Stimulated activated CD8-positive, alpha-beta memory T cell treated with anti-CD3 and anti-CD28 coated beads, Interleukin-12 subunit alpha, Interleukin-12 subunit beta, amount 100 ng/mL, for 24 hours (primary cell): ENCODE measurements around the gene PSAP.

ENCODE experiments used
- DNase-seq: peaks from one replicate; pipeline ENCODE4 v3.0.0-alpha.2; 2020; ENCODE audit errors: extremely low read depth

The PSAP gene

DNA sequence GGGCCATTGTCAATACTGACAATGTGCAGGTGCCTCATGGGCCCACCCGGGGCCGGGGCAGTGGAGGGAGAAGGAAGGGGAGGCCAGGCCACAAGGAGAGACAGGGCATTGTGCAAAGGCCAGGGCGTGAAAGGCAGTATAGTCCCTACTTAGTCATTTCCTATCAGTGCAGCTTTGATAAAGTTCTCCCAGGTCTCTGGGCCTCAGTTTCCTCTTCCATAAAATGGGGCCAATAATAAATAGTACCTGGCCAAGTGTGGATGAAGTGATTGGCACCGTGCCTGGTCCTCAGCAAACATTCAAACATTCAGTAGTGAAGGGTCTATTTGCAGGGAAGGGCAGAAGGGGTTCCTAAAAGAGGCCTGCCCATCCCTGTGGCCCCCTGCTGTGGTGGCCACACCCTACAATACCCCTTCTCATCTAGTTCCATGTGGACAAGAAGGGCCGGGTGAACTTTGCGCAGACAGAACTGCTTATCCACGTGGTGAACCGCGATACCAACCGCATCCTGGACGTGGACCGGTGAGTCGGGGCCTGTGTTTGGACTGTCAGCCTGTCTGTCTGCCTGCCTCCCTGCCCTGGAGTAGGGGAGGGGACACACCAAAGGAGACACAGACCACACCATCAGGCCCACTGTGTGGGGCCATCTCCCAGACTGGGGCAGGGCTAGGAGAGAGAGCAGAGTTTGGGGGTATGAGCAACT is 40.9 kb downstream of the PSAP start:
- DNase-seq = no peak

DNA sequence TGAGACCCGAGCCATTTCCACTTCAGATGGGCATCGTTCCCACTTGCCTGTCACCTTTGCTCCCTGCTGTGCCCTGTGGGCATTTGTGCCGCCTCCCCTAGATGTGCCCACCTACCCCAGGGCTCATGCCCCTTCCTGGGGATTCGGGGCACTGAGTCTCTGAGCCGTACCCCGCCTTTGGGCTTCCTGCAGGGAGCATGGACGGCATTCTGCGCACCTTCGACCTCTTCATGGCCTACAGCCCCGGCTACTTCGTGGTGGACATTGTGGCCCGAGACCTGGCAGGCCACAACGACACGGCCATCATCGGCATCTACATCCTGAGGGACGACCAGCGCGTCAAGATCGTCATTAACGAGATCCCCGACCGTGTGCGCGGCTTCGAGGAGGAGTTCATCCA is 41.4 kb downstream of the PSAP start:
- no peak for DNase-seq

DNA sequence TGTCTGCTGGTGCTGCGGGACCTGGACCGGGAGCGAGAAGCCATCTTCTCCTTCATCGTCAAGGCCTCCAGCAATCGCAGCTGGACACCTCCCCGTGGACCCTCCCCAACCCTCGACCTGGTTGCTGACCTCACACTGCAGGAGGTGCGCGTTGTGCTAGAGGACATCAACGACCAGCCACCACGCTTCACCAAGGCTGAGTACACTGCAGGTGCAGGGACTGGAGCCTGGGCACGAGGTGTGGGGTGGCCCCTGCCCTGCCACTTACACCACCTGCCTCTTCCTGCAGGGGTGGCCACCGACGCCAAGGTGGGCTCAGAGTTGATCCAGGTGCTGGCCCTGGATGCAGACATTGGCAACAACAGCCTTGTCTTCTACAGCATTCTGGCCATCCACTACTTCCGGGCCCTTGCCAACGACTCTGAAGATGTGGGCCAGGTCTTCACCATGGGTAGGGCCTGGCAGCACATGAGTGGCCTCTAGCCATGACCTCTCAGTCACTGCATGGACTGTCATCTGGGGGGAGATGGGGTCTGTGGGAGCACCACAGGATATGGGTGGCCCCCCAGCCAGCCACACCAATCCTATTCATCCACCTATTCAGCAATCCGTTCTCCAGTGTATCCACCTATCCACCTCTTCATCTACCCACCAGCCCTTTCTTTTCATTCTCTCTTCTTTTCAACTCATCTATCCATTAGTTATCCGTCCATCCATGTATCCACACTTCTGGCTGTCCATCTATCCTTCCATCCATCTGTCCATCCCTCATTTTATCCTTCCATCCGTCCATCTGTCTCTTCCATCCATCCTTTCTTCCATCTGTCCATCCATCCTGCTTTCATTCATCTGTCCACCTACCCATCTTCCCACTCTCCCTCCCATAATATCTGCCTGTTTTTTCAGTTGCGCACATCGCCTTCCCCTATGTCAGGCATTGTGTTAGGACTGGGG is 43.2 kb downstream of the PSAP start:
- DNase-seq = no peak

DNA sequence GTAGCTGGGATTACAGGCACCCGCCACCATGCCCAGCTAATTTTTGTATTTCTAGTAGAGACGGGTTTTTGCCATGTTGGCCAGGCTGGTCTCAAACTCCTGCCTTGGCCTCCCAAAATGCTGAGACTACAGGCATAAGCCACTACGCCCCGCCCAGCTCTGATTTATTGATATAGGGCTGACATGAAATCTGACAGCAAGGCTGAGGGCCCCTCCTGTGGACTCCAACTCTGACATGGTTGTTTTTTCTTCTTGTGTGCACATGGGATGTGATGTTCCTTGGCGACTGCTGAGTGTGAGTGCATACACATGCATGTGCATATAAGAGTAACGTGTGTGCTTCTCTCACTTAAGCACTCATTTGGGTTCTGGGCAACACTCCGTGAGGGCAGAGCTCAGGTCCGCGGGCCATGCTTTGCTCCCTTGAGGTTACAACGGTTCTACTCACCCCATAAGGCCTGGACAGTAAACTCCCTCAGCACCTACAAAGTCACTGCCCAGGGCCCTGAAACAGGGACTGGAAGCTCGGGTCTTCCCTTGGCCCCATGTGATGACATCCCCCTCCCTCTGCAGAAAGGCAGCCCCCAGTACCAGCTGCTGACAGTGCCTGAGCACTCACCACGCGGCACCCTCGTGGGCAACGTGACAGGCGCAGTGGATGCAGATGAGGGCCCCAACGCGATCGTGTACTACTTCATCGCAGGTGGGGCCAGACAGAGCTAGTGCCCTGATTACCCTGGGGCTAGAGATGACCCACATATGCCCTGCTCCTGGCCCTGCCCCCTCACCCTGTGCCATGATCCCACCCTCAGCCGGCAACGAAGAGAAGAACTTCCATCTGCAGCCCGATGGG is 44.1 kb downstream of the PSAP start:
- no peak for DNase-seq

DNA sequence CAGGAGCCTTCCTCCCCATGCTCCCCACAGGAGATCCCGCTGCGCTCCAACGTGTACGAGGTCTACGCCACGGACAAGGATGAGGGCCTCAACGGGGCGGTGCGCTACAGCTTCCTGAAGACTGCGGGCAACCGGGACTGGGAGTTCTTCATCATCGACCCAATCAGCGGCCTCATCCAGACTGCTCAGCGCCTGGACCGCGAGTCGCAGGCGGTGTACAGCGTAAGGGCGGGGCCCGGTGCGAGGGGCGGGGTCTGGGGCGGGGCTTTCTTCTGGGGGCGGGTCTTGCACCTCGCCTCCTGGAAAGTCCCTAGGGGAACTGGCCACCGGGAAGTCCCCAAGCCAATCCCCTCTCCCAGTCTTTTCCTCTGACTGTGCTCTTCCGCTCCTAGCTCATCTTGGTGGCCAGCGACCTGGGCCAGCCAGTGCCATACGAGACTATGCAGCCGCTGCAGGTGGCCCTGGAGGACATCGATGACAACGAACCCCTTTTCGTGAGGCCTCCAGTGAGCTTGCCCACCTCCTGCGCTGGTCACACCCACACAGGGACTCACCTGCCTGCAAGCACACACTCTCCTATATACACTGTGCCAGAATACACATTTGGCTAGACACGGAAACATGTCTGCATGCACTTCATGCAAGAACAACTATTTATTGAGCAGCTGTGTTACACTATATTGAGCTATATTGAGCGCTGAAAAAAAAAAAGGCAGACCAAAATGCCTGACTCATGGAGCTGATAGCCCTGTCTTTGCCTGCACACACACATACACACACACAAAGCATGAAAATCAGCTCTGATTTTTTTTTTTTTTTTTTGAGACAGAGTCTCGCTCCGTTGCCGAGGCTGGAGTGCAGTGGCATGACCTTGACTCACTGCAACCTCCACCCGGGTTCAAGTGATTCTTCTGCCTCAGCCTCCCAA is 45.0 kb downstream of the PSAP start:
- DNase-seq = no peak

DNA sequence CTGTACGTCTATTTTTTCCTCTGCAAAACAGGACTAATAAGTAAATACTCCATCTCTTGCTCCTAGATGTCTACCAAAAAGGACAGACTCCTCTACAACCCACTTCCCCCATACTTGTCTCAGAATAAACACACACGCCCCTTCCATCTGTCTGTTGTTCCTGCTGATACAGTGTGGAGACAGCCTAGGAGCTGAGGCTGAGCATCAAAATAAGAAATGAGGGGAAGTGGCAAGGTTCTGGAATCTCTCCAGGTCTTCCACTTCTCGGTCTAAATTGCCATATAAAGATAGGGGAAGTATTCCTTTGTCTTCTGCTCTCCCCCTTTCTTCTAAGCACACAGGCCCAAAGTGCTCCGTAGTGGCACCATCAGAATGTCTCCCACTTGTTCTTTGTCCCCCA is 47.0 kb downstream of the PSAP start:
- DNase-seq = no peak

DNA sequence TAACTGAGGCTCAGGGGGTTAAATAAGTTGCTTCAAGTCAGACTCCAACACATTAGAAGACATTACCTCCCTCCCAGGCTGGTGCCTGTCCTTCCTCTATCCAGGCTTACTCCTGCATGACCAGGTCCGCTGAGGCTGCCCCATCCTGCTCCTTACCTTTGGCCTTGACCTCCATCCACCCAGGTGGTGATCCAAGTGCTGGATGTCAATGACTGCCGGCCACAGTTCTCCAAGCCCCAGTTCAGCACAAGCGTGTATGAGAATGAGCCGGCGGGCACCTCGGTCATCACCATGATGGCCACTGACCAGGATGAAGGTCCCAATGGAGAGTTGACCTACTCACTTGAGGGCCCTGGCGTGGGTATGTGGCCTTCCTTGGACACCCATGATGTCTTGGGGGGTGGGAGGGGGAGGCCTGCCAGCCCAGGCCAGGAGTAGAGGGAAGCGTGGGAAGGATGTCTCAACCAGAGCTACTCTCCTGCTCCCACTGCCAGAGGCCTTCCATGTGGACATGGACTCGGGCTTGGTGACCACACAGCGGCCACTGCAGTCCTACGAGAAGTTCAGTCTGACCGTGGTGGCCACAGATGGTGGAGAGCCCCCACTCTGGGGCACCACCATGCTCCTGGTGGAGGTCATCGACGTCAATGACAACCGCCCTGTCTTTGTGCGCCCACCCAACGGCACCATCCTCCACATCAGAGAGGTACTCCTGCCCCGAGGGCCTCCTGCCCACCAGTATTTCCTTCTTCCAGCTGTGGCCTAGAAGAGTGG is 48.1 kb downstream of the PSAP start:
- no peak for DNase-seq

DNA sequence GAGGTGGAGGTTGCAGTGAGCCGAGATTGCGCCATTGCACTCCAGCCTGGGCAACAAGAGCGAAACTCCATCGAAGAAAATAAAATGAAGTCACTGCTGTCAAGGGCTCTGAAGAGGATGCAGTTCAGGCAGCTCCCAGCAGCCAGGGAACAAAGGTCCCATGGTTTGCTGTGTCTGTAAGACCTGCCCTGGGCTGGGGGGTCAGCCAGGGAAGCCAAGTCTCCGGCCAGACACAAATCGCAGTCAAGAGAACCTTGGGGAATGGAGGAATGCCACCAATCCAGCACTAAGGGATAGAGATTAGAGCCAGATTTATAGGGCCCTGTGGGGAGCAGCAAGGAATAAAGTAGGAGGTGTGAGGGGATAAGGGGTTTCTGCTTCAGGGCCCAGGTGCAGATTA is 48.8 kb downstream of the PSAP start:
- no peak for DNase-seq

DNA sequence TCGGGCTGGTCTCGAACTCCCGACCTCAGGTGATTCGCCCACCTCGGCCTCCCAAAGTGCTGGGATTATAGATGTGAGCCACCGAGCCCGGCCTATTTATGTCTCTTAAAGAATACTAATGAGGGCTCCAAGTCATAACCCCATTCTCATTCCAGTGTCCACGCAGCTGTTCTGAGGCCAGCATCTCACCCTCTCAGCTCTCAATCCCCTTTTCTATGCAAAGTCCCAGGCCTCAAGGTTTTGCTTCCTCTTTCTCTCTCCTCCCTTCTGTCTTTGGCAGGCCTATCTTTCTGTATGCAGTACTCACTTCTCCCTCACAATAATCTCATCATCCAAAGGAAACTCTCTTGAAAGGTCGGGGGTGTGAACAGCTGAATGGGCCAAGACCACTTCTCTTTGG is 49.7 kb downstream of the PSAP start:
- no peak for DNase-seq

DNA sequence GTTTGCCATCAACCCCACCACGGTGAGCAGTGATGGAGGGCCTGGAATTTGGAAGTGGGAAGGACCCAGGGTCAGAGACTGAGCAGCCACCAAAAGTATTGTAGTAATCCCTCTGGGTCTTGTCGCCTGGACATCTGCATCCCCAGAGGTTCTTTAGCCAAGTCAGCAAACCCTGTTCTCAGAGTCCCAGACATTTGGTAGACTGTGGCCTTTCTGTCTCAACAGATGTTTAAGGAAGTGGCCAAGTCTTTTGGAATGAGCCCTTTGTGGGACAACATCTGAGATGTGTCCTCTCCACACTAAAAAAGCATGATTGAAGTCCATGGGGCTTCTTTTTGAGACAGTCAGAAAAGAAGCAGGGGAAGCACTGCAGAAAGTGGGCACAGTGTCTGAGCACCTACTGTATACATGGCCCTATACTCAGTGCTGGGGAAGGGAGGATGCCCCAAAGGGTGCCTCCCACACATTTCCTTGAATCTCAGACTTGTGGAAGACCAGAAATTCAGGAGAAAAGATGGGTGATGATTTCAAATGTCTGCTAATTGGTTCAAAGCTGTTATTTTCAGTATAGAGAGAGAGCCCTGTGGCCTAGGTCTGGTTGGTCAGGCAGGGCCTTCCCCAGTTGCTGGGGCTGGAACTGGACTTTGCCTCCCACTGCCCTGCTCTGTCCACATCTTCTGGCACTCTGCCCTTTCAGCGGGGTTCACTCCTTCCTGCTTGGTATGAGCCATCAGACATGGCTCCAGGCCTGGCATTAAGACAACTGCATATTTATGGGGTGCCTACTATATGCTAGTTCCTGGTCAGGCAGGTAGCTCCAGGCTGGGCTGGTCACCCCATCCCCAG is 51.2 kb downstream of the PSAP start:
- DNase-seq = no peak

DNA sequence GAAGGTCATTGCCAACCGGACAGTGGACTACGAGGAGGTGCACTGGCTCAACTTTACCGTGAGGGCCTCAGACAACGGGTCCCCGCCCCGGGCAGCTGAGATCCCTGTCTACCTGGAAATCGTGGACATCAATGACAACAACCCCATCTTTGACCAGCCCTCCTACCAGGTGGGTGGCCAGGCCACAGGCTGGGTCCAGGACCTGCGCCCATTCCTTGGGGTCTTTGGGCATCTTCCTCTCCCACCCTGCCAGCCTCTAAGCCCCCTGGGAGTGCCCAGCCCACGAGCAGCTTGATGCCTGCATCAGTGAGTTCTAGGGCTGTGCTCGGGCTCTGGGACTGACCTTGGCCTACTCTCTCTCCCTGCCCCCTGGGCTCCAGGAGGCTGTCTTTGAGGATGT is 51.9 kb downstream of the PSAP start:
- DNase-seq = no peak

DNA sequence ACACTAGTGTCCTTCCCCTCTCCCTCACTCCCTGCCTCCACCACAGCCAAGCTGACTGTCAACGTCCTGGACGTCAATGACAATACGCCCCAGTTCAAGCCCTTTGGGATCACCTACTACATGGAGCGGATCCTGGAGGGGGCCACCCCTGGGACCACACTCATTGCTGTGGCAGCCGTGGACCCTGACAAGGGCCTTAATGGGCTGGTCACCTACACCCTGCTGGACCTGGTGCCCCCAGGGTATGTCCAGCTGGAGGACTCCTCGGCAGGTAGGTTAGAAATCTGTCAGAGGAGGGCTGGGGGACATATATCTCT is 52.8 kb downstream of the PSAP start:
- no peak for DNase-seq

DNA sequence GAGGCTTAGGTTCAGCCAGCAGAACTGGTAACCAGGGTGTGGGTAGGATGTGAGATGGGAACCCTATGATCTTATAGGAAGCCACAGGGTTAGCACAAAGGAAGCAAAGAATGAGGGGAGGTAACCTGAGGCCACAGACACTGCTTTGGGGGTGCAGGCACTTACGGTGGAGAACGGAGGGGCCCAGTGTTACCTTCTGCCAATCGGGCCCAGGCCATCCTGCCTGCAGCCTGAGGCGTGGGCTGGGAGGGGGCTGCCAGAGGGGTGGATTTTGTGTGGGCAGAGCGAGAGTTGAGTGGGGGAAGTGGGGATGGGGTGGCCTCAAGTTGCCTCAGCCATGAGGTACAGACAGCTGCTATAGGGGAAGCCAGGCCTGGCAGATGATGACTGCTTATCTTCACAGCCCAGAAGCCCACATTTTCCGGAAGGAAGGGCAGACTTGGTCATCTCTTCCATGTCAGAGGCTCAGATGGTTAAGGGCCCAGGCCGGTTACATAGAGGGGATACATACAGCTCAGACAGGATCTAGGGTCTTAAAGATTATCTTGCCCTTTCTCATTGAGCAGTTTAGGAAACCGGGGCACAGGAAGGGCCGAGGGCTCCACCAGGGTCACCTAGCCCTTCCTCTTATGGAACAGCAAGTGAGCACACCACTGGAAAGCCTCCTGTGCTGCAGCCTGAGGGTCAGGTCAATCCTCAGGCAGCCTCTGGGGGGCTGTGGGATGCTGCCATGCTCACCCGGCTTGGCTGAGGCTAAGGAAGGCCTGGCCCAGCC is 53.3 kb downstream of the PSAP start:
- no peak for DNase-seq

DNA sequence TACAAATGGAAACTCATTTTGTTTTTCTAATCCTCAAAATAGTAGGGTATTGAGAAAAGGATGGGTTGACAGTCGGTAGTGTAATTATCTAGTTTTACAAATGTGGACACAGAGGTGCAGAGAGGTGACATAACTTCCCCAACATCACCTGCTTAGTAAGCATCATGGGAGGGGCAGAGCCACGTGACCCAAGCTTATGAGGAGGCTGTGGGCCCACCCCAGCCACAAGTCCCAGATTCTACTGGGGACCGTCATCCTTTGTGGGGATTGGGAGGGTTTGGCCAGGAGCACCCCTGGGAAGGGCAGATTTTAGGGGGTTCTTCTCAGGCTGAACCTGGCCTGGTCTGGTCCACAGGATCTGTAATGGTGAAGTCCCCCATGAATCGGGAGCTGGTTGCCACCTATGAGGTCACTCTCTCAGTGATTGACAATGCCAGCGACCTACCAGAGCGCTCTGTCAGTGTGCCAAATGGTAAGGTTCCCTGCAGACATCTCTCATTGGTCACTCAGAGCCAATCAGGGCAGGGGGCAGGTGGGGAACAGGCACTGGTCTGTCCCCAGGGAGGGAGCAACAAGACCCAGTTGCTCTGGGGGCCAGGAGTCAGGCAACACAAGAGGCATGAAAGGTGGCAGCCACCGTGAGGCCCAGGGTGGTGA is 54.2 kb downstream of the PSAP start:
- no peak for DNase-seq

DNA sequence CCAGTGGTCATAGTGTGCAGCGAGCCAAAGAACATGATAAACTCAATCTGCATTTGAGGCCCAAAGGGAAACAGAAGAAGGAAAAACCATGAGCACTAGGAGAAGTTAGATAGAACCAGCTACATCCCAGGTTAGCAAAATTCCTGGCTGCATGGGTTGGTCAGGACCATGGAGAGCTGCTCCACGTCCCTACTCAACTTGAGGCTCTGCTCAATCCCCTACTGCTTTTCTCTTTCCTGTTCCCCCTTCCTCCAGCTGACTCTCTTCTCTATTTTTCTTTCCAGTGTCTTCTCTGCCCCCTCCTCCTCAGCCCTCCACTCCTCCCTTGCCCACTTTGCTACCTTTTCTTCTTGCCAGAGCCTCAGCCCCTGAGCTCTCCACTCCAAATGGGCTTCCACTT is 55.8 kb downstream of the PSAP start:
- DNase-seq = no peak

DNA sequence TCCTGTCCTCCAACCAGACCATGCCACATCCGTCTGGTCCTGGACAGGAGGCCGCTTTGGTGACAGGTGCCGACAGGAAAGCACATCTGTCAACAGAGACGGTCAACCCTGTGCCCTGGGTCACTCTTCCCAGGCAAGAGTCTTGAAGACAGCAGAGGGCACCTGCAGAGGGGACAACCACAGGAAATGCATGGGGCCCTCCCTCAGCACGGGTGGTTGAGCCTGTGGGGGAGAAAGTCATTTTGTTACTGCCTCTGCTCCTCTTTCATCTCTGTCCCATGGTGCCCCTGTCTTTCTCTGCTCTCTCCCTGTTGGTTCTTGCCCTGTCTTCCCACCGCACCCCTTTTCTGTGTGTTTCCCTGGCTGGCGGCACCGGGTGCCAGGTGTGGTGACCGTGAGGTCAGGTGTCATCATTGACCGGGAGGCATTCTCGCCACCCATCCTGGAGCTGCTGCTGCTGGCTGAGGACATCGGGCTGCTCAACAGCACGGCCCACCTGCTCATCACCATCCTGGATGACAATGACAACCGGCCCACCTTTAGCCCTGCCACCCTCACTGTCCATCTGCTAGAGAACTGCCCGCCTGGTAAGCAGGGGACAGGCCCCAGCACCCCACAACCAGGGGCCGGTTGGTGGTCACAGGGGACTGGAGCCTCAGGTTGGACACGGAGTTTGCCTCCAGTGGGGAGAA is 60.2 kb downstream of the PSAP start:
- DNase-seq = no peak

DNA sequence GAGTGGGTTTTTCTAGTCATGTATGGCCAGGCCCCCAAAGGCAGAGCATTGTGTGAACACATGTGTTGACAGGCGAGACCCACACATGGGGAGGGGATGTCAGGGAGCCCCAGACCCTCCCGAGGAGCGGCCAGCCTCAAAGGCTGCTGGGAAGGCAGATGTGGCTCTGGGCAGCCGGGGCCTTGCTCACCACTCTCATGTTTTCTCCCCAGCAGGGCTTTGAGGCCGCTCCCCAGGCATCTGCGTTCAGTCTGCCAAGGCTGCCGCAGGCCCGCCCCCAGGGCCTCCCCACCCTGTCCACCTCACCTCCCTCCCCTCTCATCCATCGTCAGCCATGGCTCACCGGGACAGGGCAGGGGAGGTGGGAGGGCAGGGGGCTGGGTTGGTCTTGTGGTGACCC is 61.2 kb downstream of the PSAP start:
- DNase-seq = no peak

DNA sequence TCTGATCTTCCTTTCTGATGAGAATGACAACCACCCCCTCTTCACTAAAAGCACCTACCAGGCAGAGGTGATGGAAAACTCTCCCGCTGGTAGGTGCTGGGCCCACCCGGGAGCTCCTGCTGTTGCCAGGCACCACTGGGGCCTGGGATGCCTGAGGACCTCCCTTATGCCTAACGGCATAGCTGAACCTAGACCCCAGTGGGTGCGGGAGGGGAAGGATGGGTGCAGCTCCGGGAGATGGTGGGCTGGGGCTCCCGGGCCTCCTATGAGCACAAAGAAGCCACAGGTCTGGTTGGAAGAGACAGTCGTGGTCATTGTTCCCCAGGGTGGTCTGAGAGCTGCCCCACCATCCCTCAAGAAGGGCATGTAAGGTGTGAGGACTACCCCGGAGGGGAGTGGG is 62.1 kb downstream of the PSAP start:
- no peak for DNase-seq
